ENCODE measurements around the gene B3GAT3.
"Not testable (repeated sequence)": the region's sequence is repeated elsewhere in the genome, so short reads cannot be mapped to it uniquely, and the experiment has no call there.

B3GAT3 gene

DNA sequence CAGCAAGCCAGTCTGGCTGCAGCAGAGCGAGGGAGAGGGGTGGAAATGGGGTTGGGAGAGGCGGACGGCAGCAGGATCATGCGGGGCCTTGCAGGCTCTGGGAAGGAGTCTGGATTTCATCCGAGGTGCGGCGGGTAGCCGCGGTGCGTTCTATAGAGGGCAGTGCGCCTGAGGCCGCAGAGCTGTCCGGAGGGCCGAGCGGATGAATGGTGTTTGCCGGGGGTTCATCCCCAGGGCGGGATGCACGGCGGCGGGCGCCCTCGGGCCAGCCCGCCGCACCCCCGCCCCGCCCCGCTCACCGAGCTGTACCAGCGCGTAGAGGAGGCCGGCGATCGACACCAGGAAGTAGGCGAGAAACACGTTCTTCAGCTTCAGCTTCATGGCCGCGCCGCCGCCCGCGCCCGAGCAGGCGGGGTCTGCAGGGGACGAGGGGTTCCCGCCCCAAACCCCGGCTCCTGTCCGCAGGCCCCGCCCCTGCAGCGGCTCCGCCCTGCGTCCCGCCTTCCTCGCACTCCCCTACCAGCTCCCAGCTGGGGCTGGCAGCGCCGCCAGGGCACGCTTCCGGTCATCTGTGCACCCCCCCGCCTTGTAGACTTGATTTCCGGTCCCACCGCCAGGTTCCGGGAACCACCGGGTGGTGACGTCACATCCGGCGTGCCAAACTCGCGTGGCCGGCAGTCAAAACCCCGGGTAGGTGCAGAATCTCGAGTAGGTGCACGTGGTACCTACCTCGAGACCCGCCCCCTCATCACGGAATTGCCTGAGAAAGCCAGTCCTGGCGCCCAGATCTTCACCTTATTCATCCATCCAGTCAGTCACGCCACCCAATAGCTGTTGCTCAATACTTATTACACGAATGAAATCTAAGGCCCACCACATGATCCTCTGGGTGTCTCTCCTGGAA, at the start of gene B3GAT3:
Gene B3GAT3, minus strand, starts transcription at position 420 of the 904 bp plus-strand sequence. Its CDS starts 39 bp downstream, at position 381.
- DNase-seq = peak; percentile 88

DNA sequence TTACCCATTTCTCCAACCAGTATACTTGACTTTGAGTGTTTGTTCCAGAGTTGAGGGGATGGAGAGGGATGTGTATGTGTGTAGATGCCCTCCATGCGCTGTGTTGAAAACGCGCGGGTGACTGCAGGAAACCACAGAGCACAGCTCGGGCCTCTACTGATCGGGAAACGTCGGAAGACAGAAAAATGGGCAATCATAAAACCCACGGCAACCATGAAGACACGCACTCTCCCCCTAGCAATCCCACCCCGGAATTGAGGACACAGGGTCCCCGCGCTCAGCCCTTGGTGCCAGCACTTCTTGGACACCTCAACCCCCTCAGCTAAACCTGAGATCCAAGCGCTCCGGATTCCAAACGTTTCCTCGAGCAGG, 49.4 kb upstream of the B3GAT3 start:
- no peak for DNase-seq

DNA sequence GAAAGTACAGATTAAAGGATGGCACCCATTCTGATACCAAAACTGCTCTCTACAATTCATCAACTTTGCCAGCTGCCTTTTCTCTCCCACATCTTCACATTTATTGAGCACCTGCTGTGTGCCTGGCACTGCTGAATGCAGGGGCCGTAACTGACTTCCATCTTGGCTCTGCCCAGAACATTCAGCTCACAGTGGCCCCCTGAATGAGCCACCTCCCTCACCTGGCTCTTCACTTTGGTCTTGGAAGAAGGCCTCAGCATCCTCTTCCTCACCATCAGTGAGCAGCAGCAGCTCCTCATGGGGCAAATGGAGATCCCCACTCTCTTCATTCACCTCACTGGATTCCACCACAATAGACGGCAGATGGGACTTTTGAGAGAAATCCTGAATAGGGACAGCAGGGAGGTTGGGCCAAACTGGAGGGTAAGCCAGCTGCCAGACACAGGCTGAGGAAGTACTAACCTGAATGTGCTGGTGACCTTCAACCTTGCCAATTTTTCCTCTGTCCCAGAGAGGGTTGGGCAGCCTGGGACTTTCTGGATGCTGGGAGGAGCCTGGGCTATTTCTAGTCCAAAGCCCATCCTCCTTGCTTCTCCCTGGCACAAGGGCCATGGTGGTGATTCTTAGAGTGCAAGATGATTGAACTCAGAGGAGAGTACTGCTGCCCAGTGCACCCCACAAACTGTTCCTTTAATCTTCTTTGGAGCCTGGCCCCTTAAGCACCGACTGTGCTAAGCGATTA, 47.8 kb upstream of the B3GAT3 start:
- no peak for DNase-seq

DNA sequence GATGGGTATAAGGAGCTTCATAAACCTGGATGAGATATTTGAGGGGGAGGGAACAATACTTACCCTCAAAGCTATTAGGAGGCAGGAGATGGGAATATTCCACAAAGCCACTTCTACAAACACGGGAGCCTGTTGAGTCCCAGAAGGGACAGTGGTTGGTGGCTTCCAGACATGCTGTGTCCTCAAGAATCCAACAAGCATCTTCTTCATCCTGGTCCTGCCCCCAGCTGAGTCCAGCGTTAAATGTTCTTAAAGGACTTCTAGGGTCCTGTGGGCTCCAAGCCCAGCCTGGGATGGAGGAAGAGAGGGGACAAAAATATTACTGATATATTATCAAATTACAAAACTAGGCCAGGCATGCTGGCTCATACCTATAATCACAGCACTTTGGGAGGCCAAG, 45.7 kb upstream of the B3GAT3 start:
- DNase-seq = no peak

DNA sequence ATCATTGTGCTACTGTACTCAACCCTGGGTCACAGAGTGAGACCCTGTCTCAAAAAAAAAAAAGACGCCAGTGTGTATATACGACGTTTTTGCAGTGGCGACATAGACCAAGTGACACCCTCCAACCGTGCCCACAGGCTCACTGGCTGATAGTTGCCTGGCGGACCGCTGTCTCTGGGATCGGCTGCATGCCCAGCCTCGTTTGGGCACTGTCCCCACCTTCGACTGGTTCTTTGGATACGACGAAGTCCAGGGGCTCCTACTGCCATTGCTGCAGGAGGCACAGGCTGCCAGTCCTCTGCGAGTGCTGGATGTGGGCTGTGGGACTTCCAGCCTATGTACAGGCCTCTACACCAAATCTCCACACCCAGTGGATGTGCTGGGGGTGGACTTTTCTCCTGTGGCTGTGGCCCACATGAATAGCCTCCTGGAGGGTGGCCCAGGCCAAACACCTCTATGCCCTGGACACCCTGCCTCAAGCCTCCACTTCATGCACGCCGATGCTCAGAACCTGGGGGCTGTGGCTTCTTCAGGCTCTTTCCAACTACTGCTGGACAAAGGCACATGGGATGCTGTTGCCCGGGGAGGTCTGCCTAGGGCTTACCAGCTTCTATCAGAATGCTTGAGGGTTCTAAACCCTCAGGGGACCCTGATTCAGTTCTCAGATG, 44.6 kb upstream of the B3GAT3 start:
- DNase-seq = no peak

DNA sequence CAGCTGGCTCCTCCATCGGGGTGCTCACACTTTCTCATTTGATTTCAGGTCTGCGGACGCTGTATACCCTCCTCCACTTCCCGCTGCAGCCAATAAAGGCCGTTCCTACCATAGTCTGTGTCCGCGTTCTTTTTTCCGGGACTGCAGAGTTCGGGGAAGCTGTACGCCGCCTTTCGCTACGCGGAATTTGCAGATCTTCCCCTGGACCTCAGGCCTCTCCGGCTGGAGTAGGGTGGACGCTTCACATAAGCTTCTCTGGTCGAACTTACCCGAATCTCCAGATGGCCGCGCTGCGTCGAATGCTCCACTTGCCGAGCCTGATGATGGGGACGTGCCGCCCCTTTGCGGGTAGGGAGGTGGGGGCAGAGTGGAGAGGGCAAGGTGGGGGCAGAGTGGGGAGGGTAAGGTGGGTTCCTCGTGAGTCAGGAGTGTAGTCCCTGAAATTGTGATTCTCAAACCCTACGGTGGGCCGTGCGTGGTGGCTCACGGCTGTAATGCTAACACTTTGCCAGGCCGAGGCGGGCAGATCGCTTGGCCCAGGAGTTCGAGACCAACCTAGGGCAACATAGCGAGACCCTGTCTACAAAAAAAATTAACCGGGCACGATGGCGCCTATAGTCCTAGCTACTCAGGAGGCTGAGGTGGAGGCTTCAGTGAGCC, 43.9 kb upstream of the B3GAT3 start:
- DNase-seq = no peak

DNA sequence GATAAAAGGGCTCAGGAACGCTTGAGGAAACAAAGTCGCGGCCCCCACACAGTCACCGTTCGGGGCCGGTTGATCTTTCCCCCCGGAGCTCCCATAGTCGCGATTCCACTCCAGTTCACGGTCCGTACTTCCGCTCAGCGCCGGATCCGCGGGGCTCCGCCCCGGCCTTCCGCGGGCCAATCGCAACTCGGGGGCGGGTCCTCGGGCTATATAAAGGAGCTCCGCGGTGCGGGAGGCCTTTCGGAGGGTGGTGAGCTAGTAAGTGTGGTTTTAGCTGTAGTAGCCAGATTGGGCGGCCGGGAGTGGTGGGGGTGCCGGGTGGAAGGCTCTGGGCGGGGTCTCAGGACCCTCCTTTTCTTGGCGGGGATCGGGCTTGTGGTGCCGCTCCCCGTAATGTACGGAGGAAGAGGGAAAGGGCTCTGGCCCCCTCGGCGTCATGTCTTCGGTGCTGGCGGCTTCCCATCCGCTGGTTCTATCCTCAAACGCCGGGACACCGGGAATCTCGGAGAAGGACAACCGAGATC, 43.4 kb upstream of the B3GAT3 start, which contains the start of the genes C11orf98 and CSKMT:
Gene C11orf98, minus strand, starts transcription at position 136 of the 524 bp plus-strand sequence. Its CDS starts 41 bp downstream, at position 95.
Gene CSKMT, plus strand, starts transcription at position 238 of the 524 bp plus-strand sequence. CDS start 568 bp downstream, outside the sequence.
- DNase-seq = peak; percentile 78

DNA sequence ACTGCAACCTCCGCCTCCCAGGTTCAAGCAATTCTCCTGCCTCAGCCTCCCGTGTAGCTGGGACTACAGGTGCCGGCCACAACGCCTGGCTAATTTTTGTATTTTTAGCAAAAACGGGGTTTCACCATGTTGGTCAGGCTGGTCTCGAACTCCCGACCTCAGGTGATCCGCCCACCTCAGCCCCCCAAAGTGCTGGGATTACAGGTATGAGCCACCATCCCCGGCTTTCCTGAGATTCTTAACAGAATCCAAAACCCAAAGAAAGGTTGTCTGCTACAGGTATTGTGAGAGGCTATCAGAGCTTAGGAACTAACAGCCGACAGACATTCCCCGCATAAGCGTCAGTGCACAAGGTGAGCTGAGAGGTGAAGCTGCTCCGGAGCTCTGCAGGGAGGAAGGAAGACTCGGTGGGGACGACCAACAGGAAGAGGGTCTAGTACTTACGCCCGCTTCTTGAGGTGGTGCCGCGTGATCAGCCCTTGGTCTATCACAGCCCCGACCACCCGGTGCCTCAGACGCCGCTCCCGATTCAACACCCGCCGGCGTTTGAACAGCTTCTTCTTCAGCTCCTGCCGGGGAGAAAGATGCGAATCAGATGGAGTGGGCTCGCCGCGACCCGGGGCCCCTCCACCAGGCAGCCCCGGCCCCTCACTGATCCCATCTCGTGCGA, 42.8 kb upstream of the B3GAT3 start:
- DNase-seq = peak; percentile 31

DNA sequence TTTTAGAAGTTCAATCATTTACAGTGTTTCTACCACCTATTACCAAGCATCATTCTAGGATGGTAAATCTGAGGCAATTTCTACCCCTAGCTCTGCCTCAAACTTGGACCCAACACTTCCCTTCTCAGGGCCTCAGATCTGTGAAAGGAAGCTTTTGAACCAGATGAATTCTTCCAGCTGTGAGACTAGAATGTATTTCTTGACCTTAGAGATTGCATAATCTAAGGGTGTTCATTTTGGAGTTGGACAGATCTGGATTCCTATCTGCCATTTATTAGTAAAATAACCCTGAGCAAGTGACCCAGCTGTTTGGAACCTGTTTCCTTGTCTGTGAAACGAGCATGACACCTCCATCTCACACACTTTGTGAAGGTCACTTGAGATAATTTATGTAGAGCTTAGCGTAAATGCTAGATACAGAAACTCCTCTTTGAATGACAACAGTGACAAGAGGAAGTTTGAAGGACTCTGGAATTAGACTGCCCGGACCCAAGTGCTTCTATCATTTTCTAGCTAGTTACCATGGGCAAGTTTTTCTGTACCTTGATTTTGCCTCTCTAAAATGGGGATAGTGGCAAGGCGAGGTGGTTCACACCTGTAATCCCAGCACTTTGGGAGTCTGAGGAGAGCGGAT, 35.1 kb upstream of the B3GAT3 start:
- DNase-seq = no peak

DNA sequence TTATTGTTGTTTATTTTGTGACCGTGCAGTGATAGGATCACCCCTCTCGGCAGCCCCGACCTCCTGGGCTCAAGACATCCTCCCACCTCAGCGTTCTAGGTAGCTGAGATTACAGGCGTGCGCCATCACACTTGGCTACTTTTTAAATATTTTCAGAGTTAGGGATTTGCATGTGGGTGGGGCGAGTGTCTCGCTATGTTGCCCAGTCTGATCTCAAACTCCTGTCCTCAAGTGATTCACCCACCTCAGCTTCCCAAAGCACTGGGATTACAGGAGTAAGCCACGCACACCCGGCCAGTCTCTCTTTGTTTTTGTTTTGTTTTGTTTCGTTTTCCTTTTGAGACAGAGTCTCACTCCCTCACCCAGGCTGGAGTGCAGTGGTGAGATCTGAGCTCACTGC, 32.5 kb upstream of the B3GAT3 start:
- DNase-seq = no peak

DNA sequence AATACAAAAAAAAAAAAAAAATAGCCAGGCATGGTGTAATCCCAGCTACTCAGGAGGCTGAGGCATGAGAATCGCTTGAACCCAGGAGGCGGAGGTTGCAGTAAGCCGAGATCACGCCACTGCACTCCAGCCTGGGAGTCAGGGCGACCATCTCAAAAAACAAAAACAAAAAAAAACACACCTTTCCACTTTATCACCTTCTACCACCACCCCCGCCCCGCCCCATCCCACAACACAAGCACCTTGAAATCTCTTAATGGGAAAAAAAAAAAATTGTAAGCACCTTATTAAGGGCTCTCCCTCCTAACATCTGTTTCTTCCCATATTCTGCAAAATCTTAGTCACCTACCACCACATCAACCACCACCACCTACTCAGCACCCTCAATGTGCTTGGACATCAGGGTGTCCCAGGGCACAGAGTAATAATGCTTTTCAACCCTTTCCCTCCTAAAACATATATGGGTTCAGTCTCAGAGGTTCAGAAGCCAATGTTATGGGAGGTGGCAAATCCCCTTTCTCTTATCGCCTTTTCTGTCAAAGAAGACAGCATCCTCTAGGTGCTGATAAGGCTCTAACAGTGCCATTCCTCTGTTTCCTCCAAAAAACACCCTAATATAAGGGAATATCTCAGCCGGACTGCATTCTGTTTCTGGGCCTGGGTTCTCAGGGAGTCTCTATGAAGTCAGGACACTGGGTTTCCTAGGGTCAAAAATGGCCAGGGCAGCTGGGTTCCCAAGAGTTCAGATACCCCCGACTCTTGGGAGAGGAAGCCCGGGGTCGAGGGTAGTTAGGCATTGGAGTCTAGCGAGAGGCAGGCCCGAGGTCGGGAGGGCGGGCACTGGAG, 30.6 kb upstream of the B3GAT3 start:
- DNase-seq = no peak

DNA sequence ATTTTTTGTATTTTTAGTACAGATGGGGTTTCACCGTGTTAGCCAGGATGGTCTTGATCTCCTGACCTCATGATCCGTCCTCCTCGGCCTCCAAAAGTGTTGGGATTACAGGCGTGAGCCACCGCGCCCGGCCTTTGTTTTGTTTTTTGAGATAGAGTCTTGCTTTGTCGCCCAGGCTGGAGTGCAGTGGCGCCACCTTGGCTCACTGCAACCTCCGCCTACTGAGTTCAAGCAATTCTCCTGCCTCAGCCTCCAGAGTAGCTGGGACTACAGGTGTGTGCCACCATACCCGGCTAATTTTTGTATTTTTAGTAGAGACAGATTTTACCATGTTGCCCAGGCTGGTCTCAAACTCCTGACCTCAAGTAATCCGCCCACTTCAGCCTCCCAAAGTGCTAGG, 28.5 kb upstream of the B3GAT3 start:
- DNase-seq = not testable (repeated sequence)

DNA sequence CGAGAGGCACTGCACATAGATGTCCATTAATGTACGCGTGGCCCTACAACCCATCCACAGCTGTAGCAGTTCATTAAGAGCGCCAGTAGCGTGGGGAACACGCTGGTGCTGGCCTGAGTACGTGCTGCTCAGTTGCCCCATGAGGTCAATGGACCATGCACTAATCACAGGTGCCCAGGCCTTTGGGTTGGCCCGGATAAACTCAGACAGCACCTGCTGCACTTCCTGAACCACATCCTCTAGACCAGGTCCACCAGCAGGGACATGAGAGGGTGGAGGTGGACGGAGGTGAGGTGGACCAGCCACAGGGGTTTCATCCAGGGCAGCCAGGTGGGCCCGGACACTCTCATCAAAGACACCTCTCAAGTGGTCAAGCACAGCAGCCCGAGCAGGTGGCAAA, 27.7 kb upstream of the B3GAT3 start:
- DNase-seq = no peak

DNA sequence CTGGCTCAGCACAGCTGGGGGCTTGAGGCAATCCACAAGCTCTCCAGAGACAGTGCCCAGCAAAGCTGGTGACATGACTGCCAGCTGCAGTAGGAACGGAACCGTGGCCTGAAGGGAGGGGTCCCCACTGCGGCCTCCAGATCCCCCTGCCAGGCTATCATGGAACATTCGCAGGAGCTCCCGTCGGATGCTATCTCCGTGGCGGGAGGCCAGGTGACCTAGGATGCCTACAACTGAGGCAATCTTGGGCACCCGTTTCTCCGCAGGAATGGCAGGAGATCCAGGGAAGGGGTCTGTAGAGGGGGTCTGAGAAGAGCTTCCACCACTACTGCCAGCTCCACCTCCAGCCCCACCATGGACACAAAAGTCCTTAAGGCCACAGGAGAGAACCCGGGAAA, 27.2 kb upstream of the B3GAT3 start:
- no peak for DNase-seq

DNA sequence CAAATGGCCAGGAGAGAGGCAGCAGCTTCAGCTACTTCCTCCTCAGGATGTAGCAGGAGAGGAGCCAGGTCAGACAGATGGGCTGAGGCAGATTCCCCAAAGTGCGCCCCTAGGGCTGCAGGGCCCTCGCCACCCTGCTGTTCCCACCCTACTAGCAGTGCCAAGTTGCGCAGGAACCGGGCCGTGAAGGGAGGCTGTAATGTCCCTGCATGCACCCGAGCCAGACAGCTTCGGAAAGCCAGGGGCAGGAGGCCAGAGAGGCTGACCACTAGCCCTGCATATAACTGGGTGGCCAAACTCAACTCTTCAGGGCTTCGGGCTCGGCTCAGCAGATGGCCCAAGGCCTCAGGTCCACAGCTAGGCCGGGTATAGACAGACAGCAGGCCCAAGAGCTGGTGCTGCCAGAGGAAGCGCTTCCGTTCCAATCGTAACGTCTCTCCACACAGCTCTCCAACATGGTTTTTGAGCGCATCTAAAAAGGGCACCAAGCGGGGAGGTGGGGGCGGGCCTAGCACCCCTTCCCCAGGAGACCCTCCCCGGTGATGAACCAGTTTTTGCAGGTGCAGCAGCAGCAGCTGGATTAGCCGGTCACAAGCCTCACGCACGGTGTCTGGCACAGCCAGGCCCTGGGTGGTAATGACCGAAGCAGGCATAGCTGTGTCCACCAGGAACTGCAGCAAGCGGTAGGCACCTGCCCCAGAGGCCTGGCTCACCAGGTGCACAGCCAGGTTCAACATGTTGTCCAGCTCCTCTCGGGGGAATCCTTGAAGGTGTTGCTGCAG, 26.6 kb upstream of the B3GAT3 start:
- DNase-seq = no peak

DNA sequence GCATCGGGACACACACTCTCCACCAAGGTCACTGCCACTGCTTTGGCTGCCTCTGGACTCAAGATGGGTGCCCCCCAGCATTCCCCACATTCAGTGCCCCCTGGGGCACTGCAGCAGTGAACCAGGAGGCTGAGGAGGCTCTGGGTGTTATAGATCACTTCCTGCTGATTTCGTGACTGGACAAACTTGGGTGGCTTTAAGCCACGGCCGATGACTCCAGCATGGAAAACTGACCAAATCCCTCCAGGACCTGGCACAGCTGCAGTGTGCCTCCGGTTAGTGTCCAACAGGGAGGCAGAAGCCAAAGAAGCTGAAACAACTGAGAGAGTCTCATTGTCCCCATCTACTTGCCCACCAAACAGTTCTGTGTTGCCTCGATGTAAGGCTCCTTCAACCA, 25.8 kb upstream of the B3GAT3 start:
- no peak for DNase-seq

DNA sequence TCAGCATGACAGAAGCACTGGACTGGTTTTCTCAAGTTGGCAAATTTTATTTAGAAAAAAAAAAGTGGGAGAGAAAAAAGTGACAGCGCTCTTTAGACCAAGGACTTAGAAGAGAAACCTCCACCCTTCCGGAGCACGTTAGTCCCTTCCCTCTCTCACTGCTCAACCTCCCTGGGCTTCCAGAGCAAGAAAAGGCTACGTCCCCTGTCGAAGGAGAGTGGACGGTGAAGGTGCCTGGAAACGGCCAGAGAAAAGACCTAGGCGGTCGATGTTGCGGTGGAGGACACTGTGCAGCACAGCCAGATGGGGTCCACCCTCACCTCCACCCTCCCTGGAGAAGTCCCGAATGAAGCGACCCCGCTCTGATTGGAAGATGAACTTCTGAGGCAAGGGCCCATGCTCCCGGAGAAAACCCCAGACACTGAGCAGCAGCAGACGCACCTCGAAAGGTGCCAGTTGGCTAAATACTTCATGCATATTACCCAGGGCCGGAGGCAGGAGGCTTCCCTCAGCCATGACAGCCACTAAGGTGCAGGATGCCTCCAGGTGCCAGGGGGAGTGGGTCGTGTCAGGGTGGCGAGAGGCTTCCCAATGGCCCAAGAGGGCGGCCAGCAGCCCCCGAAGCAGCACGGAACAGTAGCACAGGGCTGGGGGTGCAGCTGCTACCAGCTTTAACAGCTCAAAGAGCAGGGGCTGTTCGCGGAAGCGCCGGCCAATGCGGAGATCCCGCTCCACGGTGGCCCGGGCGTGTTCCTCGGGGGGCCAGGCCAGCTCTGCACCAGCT, 25.2 kb upstream of the B3GAT3 start:
- DNase-seq = no peak

DNA sequence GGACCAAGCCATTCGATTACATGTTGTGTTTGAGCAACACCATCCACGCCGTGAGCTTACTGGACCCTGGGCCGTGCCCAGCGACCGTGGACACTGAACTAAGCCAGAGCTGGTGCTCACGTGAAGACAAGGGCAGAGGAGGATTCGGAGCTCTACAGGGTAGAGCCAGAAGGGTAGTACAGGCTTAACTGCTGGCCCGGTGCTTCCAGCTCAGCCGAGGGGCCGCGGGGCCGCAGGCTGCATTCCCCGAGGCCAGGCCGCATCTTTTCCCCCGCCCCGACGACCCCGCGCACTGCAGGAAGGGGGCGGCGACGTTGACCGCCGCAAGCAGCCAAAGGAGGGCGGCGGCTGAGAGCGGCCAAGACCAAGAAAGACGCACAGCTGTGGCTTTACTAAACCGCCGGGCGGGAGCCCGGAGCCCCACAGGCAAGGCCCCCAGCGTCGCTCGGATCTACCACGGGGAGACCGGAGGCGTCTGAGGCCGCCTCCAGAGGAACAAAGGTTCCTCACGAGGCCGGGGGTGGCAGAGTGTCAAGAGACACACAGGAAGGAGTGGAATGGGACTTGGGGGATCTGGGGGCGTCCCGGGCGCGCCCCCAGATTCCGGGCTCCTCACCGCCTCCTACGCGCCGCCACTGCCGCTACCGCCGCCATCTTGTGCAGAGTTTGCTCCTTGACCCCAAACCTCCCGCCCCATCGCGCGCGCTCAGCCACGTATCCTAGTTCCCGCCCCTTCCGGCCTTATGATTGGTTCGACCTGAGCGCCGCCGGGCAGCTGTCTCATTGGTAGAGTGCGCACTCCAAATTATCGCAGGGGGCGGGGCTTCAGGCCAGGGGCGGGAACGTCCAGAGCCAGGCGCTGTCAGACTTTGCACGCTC, 24.4 kb upstream of the B3GAT3 start, which contains the start of gene GANAB:
Gene GANAB, minus strand, starts transcription at position 668 of the 879 bp plus-strand sequence. Its CDS starts 14 bp downstream, at position 654.
- DNase-seq = peak; percentile 82

Measured in NCI-H187 treated with DMSO at 0.1 percent for 48 hours (cell line).